Endothelial cell of umbilical vein (primary cell): ENCODE data around the gene RPL22. TPM values are rescaled to one million over a fixed set of nuclear protein-coding genes. Genes with fewer than 3 reads are reported as not detected.
A peak's percentile ranks its signal among the peaks of the same experiment; 100 is the strongest.

Experiments used
- BruUV-seq: library from RNA; stranded (reverse); fragments of 400-500 nt; replicated peaks from 2 replicates; lab custom pipeline; 2021; lab: Mats Ljungman, UMichigan
- CTCF ChIA-PET: fragments of 300-600, 350-600 bp; sonication (Branson Sonifier 250); formaldehyde crosslinking; loops from one replicate; lab custom pipeline; 2021; ENCODE audit warnings: antibody characterized with exemption, inconsistent platforms; lab: Charles Lee
- POLR2A ChIA-PET: fragments of 300-600, 350-600 bp; sonication (Branson Sonifier 250); formaldehyde crosslinking; loops from one replicate; lab custom pipeline; 2021; ENCODE audit warnings: antibody characterized with exemption, inconsistent platforms; lab: Charles Lee
- DNase-seq: peaks from one replicate; pipeline ENCODE4 v3.0.0-alpha.2; 2011; ENCODE audit warnings: low read depth, low spot score
- FAIRE-seq: peaks from 2 replicates; lab custom pipeline; 2011; peaks lifted over from hg19 to GRCh38; lab: Jason Lieb, UNC
- H2AFZ ChIP-seq: 2 replicates; pipeline ENCODE4 v1.6.0; 2012; ENCODE audit warnings: low read depth, low read length, control low read depth, inconsistent platforms
- H3K27ac ChIP-seq: 2 replicates; pipeline ENCODE4 v1.5.1; 2011; ENCODE audit warnings: low read depth, mild to moderate bottlenecking, control low read depth, low read length, moderate library complexity; ENCODE audit not compliant: insufficient read depth
- H3K27me3 ChIP-seq, 2 experiments: 2 replicates each; pipeline versions ENCODE4 v1.6.0 to v1.6.1; 2011; ENCODE audit warnings: low read length in 2 of 2, mixed read lengths in 1 of 2; ENCODE audit not compliant: control insufficient read depth in 2 of 2, insufficient read depth in 2 of 2
- H3K36me3 ChIP-seq, 2 experiments: 2 replicates in 1 of 2; 3 replicates in 1 of 2; pipeline ENCODE4 v1.5.1; 2011; ENCODE audit warnings: low read length in 2 of 2, mild to moderate bottlenecking in 1 of 2, moderate library complexity in 1 of 2; ENCODE audit not compliant: control insufficient read depth in 2 of 2, insufficient read depth in 2 of 2; ENCODE audit errors: extremely low read depth in 1 of 2
- H3K4me1 ChIP-seq: 3 replicates; pipeline ENCODE4 v1.5.1; 2011; ENCODE audit warnings: mild to moderate bottlenecking, low read length; ENCODE audit not compliant: control insufficient read depth, insufficient read depth; ENCODE audit errors: extremely low read depth
- H3K4me2 ChIP-seq: 2 replicates; pipeline ENCODE4 v1.6.1; 2011; ENCODE audit warnings: low read length, control low read depth, mixed read lengths; ENCODE audit not compliant: insufficient read depth
- H3K4me3 ChIP-seq, 3 experiments: fragments of 200-600 bp in 1 of 3; sonication (generic), shearing (Covaris generic) in 1 of 3; replicated peaks in 1 of 3; 2 replicates each; pipeline ENCODE4 v1.5.1; 2011 to 2016; ENCODE audit warnings: control low read depth in 3 of 3, low read length in 3 of 3, mild to moderate bottlenecking in 2 of 3, inconsistent platforms in 1 of 3, low read depth in 1 of 3, moderate library complexity in 1 of 3; ENCODE audit not compliant: insufficient read depth in 1 of 3
- H3K79me2 ChIP-seq: 2 replicates; pipeline ENCODE4 v1.6.0; 2012; ENCODE audit warnings: low read length, inconsistent platforms; ENCODE audit not compliant: control insufficient read depth, insufficient read depth
- H3K9ac ChIP-seq: replicated peaks from 2 replicates; pipeline ENCODE3; 2011; ENCODE audit warnings: low read length, control low read depth; ENCODE audit not compliant: insufficient read depth; ENCODE audit errors: extremely low read depth
- H3K9me1 ChIP-seq: replicated peaks from 3 replicates; pipeline ENCODE4 v1.6.0; 2011; ENCODE audit warnings: mild to moderate bottlenecking, low read length; ENCODE audit not compliant: control insufficient read depth, insufficient read depth; ENCODE audit errors: extremely low read depth
- H3K9me3 ChIP-seq: replicated peaks from 2 replicates; pipeline ENCODE4 v1.5.1; 2012; ENCODE audit warnings: low read length, inconsistent platforms; ENCODE audit not compliant: control insufficient read depth, insufficient read depth
- H4K20me1 ChIP-seq: replicated peaks from 2 replicates; pipeline ENCODE3; 2011; ENCODE audit warnings: mild to moderate bottlenecking, low read length; ENCODE audit not compliant: control insufficient read depth, insufficient read depth; ENCODE audit errors: extremely low read depth
- CTCF ChIP-seq, 2 donors: IDR thresholded peaks; 1 replicate in 1 of 2; 2 replicates in 1 of 2; pipeline ENCODE4 v1.5.1; 2011; ENCODE audit warnings: low read length in 2 of 2, mild to moderate bottlenecking in 2 of 2, moderate library complexity in 2 of 2, control low read depth in 1 of 2, inconsistent platforms in 1 of 2, low read depth in 1 of 2; ENCODE audit not compliant: insufficient read depth in 1 of 2; ENCODE audit errors: extremely low read depth in 1 of 2
- EZH2 ChIP-seq: IDR thresholded peaks from 2 replicates; pipeline ENCODE4 v1.6.1; 2012; ENCODE audit warnings: borderline replicate concordance, low read depth, mild to moderate bottlenecking, moderate library complexity, low read length, inconsistent platforms; ENCODE audit not compliant: severe bottlenecking
- FOS ChIP-seq: IDR thresholded peaks from 2 replicates; pipeline ENCODE4 v1.6.1; 2011; ENCODE audit warnings: mild to moderate bottlenecking, low read length, moderate library complexity, borderline replicate concordance; ENCODE audit not compliant: insufficient read depth
- GATA2 ChIP-seq: IDR thresholded peaks from 2 replicates; pipeline ENCODE4 v1.7.0; 2011; ENCODE audit warnings: low read depth, mild to moderate bottlenecking, moderate library complexity, mixed read lengths, low read length; ENCODE audit not compliant: insufficient read length, insufficient read depth
- JUN ChIP-seq: IDR thresholded peaks from 2 replicates; pipeline ENCODE4 v1.6.1; 2011; ENCODE audit warnings: borderline replicate concordance, low read depth; ENCODE audit not compliant: insufficient read length, insufficient read depth
- MAX ChIP-seq: IDR thresholded peaks from 2 replicates; pipeline ENCODE4 v1.6.1; 2011; ENCODE audit not compliant: insufficient read depth, insufficient read length
- POLR2AphosphoS5 ChIP-seq: IDR thresholded peaks from 2 replicates; pipeline ENCODE4 v1.6.1; 2012; ENCODE audit warnings: low read depth, mild to moderate bottlenecking, control low read depth, low read length, moderate library complexity; ENCODE audit not compliant: insufficient read depth
- dilution Hi-C: fragments of 300-500 bp; cut with MboI; formaldehyde crosslinking; loops from one replicate; pipeline ENCODE4 v1.15.0; 2019; ENCODE audit warnings: low sequenced_read_pairs; ENCODE audit not compliant: extremely low pct_ligation_motif_present
- intact Hi-C: fragments of 100-400 bp; cut with micrococcal nuclease; formaldehyde crosslinking; loops from one replicate; pipeline ENCODE4 v1.10.0; 2022
- polyA plus RNA-seq, 4 experiments: library from polyadenylated mRNA; depleted of rRNA in 3 of 4; stranded (reverse) in 3 of 4; unstranded in 1 of 4; fragments of >200 nt; gene quantifications; 2 replicates each; pipeline versions ENCODE4 v1.2.1 to v1.2.3, GENCODE V29; 2011 to 2012; ENCODE audit warnings: missing spikeins in 1 of 4
- total RNA-seq: library from RNA; stranded (reverse); gene quantifications from 2 replicates; pipeline ENCODE4 v1.2.3, GENCODE V29; 2021

Gene RPL22
- total and polyA plus RNA-seq, 2 donors (not counting 3 experiments of a cell fraction or from before 2014, with no cell fraction given): 71.2 to 343 TPM

GRCh38 chr1:6247651-6248050 is 48.3 kb upstream of the RPL22 start:
- ChIA-PET POLR2A (interaction anchor here (0.6 kb wide), 1 partner anchor 216 kb away, joined by 3 read pairs; no protein-coding TSS in a partner anchor), CTCF (interaction anchor here (0.9 to 7.8 kb wide), 23 partner anchors 9 to 254 kb away, joined by 3 to 208 read pairs (median 11); partner anchors contain the start of genes ACOT7, GPR153 and RNF207)
- Histone ChIP-seq H3K36me3 (no peaks in the 10 kb centered on the region), H3K4me2 (no peak overlapping the region), H3K9me3 (no peaks in the 10 kb centered on the region), H3K4me3 (no peak overlapping the region), H3K27ac (no peak overlapping the region), H3K79me2 (no peaks in the 10 kb centered on the region), H3K4me1 (peaks cover 5% of the 10 kb centered on the region), H3K9ac (no peak overlapping the region), H3K9me1 (no peaks in the 10 kb centered on the region), H4K20me1 (no peaks in the 10 kb centered on the region), H3K27me3 (peaks cover 23 to 30% of the 10 kb centered on the region in 2 experiments), H2AFZ (no peak overlapping the region)
- dilution Hi-C loops: no loop called here
- intact Hi-C loops: no loop called here
- FAIRE-seq (no peak), DNase-seq (no peak)
- BruUV-seq: no TSS peak
- TF ChIP-seq POLR2AphosphoS5: no peak
- TF ChIP-seq EZH2: no peak
- TF ChIP-seq FOS: no peak
- TF ChIP-seq GATA2: no peak

- ChIA-PET POLR2A (no interaction called here), CTCF (interaction anchor here (0.6 to 7.8 kb wide), 53 partner anchors 9 to 399 kb away, joined by 3 to 208 read pairs (median 5); partner anchors contain the start of genes ACOT7, GPR153, ICMT and PLEKHG5)
- Histone ChIP-seq H3K4me3 (no peak overlapping the region), H3K27ac (no peak overlapping the region), H3K9me3 (no peaks in the 10 kb centered on the region), H3K79me2 (no peaks in the 10 kb centered on the region), H3K36me3 (no peaks in the 10 kb centered on the region), H4K20me1 (no peaks in the 10 kb centered on the region), H3K4me2 (no peak overlapping the region), H3K27me3 (peaks cover 23 to 37% of the 10 kb centered on the region in 2 experiments), H2AFZ (no peak overlapping the region), H3K4me1 (peaks cover 5% of the 10 kb centered on the region), H3K9ac (no peak overlapping the region), H3K9me1 (no peaks in the 10 kb centered on the region)
- BruUV-seq: no TSS peak
- TF ChIP-seq JUN (no peak), MAX (no peak), POLR2AphosphoS5 (no peak), CTCF (IDR thresholded peaks at IDR 0.05; ENCODE audit: extremely low read depth in 1 of 2, insufficient read depth in 1 of 2, low read depth in 1 of 2, low read length in 2 of 2) (peak; percentile 81 to 94)
- DNase-seq: peak; percentile 58
- peak; percentile 77 for FAIRE-seq
- dilution Hi-C loops (no loop called here), intact Hi-C loops (loop anchor here (1.0 kb wide), 5 partner anchors 14 to 192 kb away; no protein-coding TSS in a partner anchor)
Observed at GRCh38 chr1:6246497-6247467, 47.4 kb upstream of the RPL22 start.
